ENCODE measurements around the gene NDUFS3. TPM values are rescaled to one million over a fixed set of nuclear protein-coding genes. Genes with fewer than 3 reads are reported as not detected.

NDUFS3 gene
- total and polyA plus RNA-seq, 2 experiments from 2014 or later = 108 to 168 TPM

GRCh38 chr11:47551086-47551485 is 27.8 kb upstream of the NDUFS3 start:
- ATAC-seq (peak; percentile 12), DNase-seq (ENCODE audit: low spot score) (peak; percentile 62)
- H3K9me2 ChIP-seq (ENCODE audit: insufficient read depth) = no peaks in the 10 kb centered on the region
- Mint-ChIP-seq H3K9me3 (no peaks in the 10 kb centered on the region), H3K27ac (0 out of 2 replicates have a peak overlapping the region, but pooled peaks have one; percentile 8), H3K4me1 (peaks cover 33% of the 10 kb centered on the region), H3K27me3 (ENCODE audit: insufficient read depth, low read depth, poor library complexity) (peaks cover 10% of the 10 kb centered on the region), H3K4me3 (peak overlapping the region; percentile 99), H3K36me3 (ENCODE audit: low read depth) (peaks cover 33% of the 10 kb centered on the region)
- H3K4me2 ChIP-seq = peak overlapping the region; percentile 92
- peaks cover 51% of the 10 kb centered on the region for H4K20me1 ChIP-seq (replicated peaks; ENCODE audit: insufficient read depth)
- H2AFZ ChIP-seq = no peak overlapping the region
- H3K27me3 ChIP-seq (ENCODE audit: insufficient read depth) = no peaks in the 10 kb centered on the region
- no peaks in the 10 kb centered on the region for H3K36me3 ChIP-seq (ENCODE audit: insufficient read depth)
- peak overlapping the region; percentile 96; the same call in 1 of the 2 replicates for H3K27ac ChIP-seq (ENCODE audit: low read depth)
- H3K4me3 ChIP-seq = peak overlapping the region; percentile 99
- H3K79me2 ChIP-seq (replicated peaks; ENCODE audit: insufficient read depth) = peaks cover 67% of the 10 kb centered on the region
- TF ChIP-seq POLR2AphosphoS5 (IDR thresholded peaks at IDR 0.05; ENCODE audit: low read depth) (no peak), CTCF (conservative IDR thresholded peaks at IDR 0.05; ENCODE audit: low read depth in 2 of 2) (peak; percentile 32 to 50; a peak in 3 of 4 replicates)
- H3K4me1 ChIP-seq (ENCODE audit: insufficient read depth) = peaks cover 24% of the 10 kb centered on the region
- H3F3A ChIP-seq (replicated peaks; ENCODE audit: low read depth) = 0 out of 2 replicates have a peak, but pooled peaks cover 3% of the 10 kb centered on the region

DNA sequence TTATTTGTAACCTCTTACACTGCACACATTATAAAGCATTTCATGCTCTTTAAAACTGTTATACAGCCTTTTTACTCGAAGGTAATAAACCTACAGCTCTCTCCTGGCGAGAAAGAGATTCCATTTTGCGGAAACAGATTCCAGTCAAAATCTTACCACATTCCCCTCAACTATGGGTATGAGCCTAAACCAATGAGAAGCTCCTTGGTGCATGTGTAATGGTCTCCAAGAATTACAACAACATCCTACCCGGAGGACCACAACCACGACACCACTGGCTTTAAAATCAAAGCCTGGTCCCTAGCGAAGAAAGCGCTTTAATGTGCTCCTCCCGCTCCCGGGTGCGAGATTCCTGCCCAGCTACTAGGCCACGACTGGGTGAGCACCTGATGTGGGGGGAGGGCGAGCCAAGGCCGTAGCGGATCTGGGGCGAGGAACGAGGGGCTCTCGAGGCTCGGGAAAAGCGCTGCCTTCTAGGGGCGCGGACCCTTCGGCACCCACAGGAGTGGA is 26.8 kb upstream of the NDUFS3 start:
- H4K20me1 ChIP-seq (replicated peaks; ENCODE audit: insufficient read depth) = peaks cover 41% of the 10 kb centered on the region
- ATAC-seq = peak; percentile 44
- H3K27ac Mint-ChIP-seq = peak overlapping the region; percentile 98
- TF ChIP-seq ZNF462 (CRISPR knock-in tag; IDR thresholded peaks at IDR 0.05) = no peak
- TF ChIP-seq, protein P1, sequence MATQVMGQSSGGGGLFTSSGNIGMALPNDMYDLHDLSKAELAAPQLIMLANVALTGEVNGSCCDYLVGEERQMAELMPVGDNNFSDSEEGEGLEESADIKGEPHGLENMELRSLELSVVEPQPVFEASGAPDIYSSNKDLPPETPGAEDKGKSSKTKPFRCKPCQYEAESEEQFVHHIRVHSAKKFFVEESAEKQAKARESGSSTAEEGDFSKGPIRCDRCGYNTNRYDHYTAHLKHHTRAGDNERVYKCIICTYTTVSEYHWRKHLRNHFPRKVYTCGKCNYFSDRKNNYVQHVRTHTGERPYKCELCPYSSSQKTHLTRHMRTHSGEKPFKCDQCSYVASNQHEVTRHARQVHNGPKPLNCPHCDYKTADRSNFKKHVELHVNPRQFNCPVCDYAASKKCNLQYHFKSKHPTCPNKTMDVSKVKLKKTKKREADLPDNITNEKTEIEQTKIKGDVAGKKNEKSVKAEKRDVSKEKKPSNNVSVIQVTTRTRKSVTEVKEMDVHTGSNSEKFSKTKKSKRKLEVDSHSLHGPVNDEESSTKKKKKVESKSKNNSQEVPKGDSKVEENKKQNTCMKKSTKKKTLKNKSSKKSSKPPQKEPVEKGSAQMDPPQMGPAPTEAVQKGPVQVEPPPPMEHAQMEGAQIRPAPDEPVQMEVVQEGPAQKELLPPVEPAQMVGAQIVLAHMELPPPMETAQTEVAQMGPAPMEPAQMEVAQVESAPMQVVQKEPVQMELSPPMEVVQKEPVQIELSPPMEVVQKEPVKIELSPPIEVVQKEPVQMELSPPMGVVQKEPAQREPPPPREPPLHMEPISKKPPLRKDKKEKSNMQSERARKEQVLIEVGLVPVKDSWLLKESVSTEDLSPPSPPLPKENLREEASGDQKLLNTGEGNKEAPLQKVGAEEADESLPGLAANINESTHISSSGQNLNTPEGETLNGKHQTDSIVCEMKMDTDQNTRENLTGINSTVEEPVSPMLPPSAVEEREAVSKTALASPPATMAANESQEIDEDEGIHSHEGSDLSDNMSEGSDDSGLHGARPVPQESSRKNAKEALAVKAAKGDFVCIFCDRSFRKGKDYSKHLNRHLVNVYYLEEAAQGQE (IDR thresholded peaks at IDR 0.05; ENCODE audit: unreplicated experiment) = no peak
- no peak for TF ChIP-seq POLR2AphosphoS5 (IDR thresholded peaks at IDR 0.05; ENCODE audit: low read depth)
- TF ChIP-seq STAT1 (IDR thresholded peaks at IDR 0.05; ENCODE audit: unreplicated experiment) = no peak
- TF ChIP-seq ETS1 (IDR thresholded peaks at IDR 0.05) = no peak
- no peak for TF ChIP-seq NANOG (IDR thresholded peaks at IDR 0.05; ENCODE audit: borderline replicate concordance)
- TF ChIP-seq EZH2 (IDR thresholded peaks at IDR 0.05; ENCODE audit: low read depth, unreplicated experiment) = no peak

More for the DNA sequence above, 26.8 kb upstream of the NDUFS3 start:
- Histone ChIP-seq H3K36me3 (ENCODE audit: insufficient read depth) (no peaks in the 10 kb centered on the region), H3K27ac (ENCODE audit: low read depth) (peak overlapping the region; percentile 96), H3K4me2 (peak overlapping the region; percentile 92), H3F3A (replicated peaks; ENCODE audit: low read depth) (0 out of 2 replicates have a peak, but pooled peaks cover 3% of the 10 kb centered on the region), H3K27me3 (ENCODE audit: insufficient read depth) (no peaks in the 10 kb centered on the region), H3K4me1 (ENCODE audit: insufficient read depth) (peaks cover 24% of the 10 kb centered on the region), H3K4me3 (peak overlapping the region; percentile 99), H2AFZ (peak overlapping the region; percentile 4; the same call in 1 of the 2 replicates), H3K9me2 (ENCODE audit: insufficient read depth) (no peaks in the 10 kb centered on the region), H3K79me2 (replicated peaks; ENCODE audit: insufficient read depth) (peaks cover 56% of the 10 kb centered on the region)
- peak; percentile 63 for DNase-seq (ENCODE audit: low spot score)
- peaks cover 7% of the 10 kb centered on the region for H3K27me3 Mint-ChIP-seq (ENCODE audit: insufficient read depth, low read depth, poor library complexity)
- H3K36me3 Mint-ChIP-seq (ENCODE audit: low read depth) = peaks cover 27% of the 10 kb centered on the region
- H3K4me1 Mint-ChIP-seq = peaks cover 32% of the 10 kb centered on the region
- peak overlapping the region; percentile 99 for H3K4me3 Mint-ChIP-seq
- no peaks in the 10 kb centered on the region for H3K9me3 Mint-ChIP-seq

Data from GM23338 (cell line).